VCaP (cell line): ENCODE data around the gene ZNF563.
A peak's percentile ranks its signal among the peaks of the same experiment; 100 is the strongest.

Experiments
- H3K27ac ChIP-seq: fragments of 450-650 bp; 2 replicates; pipeline ENCODE4 v1.5.1; 2017
- TF ChIP-seq, protein P1 (sequence below): fragments of 450-650 bp; conservative IDR thresholded peaks from 2 replicates; pipeline ENCODE4 v1.5.1; 2017; ENCODE audit warnings: mild to moderate bottlenecking, moderate library complexity

The ZNF563 gene

DNA sequence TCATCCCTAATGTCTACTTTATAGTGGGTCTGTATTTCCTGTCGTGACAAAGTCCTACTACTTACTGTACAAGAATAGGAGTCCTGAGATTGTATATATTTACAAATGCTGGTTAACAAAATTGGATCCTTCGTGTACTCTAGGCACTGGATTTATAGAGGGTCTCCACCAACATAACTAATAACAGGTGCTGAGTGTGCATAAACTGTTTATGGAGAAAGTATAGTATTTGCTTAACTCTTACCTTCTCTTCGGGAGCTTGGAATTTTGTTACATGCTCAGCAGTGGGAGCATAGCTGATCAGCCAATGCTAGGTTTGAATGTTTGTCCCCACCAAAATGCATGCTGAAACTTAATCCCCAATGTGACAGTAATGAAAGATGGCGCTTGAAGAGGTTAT lies 19.9 kb upstream of the ZNF563 start:
- no peak overlapping the region for H3K27ac ChIP-seq
- TF ChIP-seq, protein P1, sequence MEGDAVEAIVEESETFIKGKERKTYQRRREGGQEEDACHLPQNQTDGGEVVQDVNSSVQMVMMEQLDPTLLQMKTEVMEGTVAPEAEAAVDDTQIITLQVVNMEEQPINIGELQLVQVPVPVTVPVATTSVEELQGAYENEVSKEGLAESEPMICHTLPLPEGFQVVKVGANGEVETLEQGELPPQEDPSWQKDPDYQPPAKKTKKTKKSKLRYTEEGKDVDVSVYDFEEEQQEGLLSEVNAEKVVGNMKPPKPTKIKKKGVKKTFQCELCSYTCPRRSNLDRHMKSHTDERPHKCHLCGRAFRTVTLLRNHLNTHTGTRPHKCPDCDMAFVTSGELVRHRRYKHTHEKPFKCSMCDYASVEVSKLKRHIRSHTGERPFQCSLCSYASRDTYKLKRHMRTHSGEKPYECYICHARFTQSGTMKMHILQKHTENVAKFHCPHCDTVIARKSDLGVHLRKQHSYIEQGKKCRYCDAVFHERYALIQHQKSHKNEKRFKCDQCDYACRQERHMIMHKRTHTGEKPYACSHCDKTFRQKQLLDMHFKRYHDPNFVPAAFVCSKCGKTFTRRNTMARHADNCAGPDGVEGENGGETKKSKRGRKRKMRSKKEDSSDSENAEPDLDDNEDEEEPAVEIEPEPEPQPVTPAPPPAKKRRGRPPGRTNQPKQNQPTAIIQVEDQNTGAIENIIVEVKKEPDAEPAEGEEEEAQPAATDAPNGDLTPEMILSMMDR, result no peak

DNA sequence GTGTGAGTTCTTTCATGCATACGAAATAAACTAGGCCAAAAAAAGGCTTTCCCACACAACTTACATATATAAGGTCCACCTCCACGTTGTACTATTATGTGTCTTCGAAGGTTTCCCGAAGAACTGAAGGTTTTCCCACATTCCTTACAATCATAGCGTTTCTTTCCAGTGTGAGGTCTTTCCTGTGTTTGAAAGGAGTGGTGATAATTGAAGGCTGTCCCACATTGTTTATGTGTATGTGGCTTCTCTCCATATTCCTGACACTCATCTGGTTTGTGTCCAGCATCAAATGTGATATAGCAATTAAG lies 17.4 kb upstream of the ZNF563 start:
- TF ChIP-seq, protein P1, result no peak
- no peak overlapping the region for H3K27ac ChIP-seq

DNA sequence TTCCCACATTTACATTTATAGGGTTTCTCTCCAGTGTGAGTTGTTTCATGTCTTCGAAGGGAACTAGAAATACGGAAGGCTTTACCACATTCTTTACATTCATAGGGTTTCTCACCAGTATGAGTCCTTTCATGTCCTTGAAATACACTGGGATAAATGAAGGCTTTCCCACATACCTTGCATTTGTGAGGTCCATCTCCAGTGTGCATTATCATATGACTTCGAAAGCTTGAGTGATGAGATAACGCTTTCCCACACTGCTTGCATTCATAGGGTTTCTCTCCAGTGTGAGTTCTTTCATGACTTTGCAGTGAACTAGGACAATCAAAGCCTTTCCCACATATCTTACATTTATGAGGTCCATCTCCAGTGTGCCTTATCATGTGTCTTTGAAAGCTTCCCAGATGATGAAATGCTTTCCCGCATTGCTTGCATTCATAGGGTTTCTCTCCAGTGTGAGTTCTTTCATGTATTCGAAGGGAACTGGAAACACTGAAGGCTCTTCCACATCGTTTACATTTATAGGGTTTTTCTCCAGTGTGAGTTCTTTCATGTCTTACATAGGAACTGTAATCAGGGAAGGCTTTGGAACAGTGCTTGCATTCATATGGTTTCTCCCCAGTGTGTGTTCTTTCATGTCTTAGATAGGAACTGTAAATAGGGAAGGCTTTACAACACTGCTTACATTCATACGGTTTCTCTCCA lies 16.9 kb upstream of the ZNF563 start:
- H3K27ac ChIP-seq, result no peak overlapping the region
- TF ChIP-seq, protein P1, result no peak

DNA sequence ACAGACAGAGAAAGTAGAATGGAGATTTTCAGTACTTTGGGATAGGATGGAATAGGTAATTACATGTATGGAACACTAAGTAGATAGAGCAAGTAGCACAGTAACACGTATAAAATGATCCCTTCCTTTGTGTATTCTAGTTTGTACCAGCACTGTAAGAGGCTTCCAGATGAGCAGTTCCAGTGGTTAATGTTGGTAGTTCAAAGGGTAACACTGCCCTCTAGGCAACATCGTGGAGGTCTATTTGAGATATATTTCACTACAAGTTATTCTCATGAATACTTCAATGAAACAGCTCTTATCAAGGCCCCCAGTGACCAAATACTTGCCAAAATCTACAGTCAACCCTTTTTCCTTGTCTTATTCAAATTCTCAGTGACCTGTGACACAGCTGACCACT lies 13.5 kb upstream of the ZNF563 start:
- no peak overlapping the region for H3K27ac ChIP-seq
- TF ChIP-seq, protein P1, result peak; percentile 63

DNA sequence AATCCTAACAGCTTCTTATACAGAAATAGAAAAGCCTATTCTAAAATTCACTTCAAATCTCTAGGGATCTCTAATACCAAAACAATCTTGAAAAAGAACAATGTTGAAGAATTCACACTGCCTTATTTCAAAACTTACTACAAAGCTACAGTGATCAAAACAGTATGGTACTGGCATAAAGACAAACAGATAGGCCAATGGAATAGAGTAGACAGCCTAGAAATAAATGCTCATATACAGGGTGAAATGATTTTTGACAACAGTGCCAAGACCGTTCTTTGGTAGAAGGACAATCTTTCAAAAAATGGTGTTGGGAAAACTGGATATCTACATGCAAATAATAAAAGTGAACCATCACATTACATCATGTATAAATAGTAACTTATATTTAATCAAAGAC lies 11.8 kb upstream of the ZNF563 start:
- TF ChIP-seq, protein P1, result no peak
- H3K27ac ChIP-seq, result no peak overlapping the region

DNA sequence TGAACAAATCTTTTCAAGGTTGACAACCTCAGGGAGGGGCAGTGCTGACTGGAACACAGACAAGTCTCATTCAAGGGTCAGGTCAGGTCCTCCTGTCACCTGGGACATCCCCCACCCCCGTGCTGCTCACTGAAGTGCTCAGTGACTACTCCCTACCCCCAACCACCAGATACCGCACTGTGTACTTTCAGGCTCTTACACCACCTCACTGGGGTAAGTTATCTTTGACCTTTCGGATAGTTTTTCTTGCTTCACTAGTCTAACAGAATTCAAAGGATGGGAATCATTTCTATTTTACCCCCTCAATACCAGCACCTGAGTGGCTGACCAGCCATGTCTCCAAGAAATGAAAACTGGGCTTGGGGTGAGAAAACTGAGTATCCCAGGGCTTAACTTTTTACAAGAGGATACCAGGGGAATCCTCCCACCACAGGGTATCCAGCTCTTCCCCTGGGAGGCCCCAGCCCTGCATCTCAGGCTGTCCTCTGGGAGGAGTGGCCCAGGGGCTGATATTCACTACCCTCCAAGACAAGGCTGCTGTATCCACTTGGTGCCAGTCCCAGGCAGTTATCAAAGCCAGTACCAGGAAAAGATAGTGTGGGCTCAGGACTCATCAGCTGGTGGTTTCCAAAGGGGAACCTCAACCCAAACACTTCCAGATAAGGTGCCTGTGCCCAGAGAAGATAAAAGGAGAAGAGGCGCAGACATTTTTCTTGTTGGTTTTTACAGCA lies 2.1 kb downstream of the ZNF563 start:
- TF ChIP-seq, protein P1, result no peak
- peak overlapping the region; percentile 91 for H3K27ac ChIP-seq

DNA sequence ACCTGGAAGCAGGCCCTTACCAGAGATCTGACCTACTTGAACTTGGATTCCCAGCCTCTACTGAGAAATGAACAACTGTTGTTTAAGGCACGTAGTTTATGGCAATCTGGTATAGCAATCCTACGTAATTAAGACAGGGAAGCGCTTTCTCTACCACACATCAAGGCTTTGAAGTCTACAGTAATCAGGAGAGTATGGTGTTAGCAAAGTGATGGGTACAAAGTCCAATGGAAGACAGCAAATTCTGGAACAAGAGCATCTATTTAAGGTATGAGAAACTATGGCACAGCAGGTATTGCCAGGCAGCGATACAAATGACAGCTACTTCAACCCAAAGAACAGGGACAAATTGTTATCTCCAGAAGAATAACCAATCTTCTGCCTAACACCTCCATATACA lies 3.1 kb downstream of the ZNF563 start:
- H3K27ac ChIP-seq, result peak overlapping the region; percentile 91; the same call in 1 of the 2 replicates
- TF ChIP-seq, protein P1, result no peak
